ENCODE data around the gene DTD1.

DTD1 gene

GRCh38 chr20:18635380-18635779 is 47.5 kb downstream of the DTD1 start:
- no peaks in the 10 kb centered on the region for H3K36me3 ChIP-seq (ENCODE audit: control insufficient read depth, low read length)
- H3F3A ChIP-seq (ENCODE audit: control insufficient read depth, insufficient read depth): no peaks in the 10 kb centered on the region
- no peaks in the 10 kb centered on the region for H3K9me3 ChIP-seq (ENCODE audit: control insufficient read depth, insufficient read depth, low read length)
- H3K79me2 ChIP-seq (ENCODE audit: control insufficient read depth, low read length): no peaks in the 10 kb centered on the region
- H3K9me2 ChIP-seq (replicated peaks; ENCODE audit: control insufficient read depth, low read length): no peaks in the 10 kb centered on the region
- TF ChIP-seq, protein P1, sequence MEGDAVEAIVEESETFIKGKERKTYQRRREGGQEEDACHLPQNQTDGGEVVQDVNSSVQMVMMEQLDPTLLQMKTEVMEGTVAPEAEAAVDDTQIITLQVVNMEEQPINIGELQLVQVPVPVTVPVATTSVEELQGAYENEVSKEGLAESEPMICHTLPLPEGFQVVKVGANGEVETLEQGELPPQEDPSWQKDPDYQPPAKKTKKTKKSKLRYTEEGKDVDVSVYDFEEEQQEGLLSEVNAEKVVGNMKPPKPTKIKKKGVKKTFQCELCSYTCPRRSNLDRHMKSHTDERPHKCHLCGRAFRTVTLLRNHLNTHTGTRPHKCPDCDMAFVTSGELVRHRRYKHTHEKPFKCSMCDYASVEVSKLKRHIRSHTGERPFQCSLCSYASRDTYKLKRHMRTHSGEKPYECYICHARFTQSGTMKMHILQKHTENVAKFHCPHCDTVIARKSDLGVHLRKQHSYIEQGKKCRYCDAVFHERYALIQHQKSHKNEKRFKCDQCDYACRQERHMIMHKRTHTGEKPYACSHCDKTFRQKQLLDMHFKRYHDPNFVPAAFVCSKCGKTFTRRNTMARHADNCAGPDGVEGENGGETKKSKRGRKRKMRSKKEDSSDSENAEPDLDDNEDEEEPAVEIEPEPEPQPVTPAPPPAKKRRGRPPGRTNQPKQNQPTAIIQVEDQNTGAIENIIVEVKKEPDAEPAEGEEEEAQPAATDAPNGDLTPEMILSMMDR (IDR thresholded peaks at IDR 0.05; ENCODE audit: low read depth, low read length, poor library complexity, severe bottlenecking): no peak
- TF ChIP-seq EZH2phosphoT487 (IDR thresholded peaks at IDR 0.05; ENCODE audit: borderline replicate concordance, low read length): no peak
- no peaks in the 10 kb centered on the region for H4K20me1 ChIP-seq (ENCODE audit: control insufficient read depth, insufficient read depth, low read depth, low read length)
- no peaks in the 10 kb centered on the region for H3K27me3 ChIP-seq (ENCODE audit: control insufficient read depth, low read length)
- H3K4me1 ChIP-seq (ENCODE audit: control insufficient read depth, low read length): no peaks in the 10 kb centered on the region
- no peak overlapping the region for H3K27ac ChIP-seq (ENCODE audit: low read depth, low read length)
- H3K4me2 ChIP-seq (ENCODE audit: low read length): no peak overlapping the region
- H3K4me3 ChIP-seq (ENCODE audit: low read length): no peak overlapping the region

DNA sequence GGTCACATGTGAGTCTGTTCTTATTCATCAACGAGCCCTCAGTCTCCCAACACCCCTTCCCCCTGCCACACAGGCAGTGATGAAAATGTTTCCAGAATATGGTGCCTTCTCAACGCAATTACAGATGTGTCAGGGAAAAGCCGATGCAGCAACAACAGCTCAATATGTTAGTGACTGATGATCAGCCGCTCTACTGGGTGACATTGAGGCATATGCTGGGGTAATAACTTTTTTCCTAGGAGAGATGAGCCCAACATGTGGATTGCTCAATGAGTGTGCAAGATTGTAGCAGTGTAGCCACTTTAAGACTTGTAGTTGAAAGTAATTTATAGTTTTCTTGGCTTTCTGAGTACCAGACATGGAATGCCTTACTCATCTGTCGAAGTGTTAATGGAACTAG is 49.4 kb downstream of the DTD1 start:
- H3K4me2 ChIP-seq (ENCODE audit: low read length): no peak overlapping the region

GRCh38 chr20:18638768-18639167 is 50.9 kb downstream of the DTD1 start:
- H3K9me2 ChIP-seq (replicated peaks; ENCODE audit: control insufficient read depth, low read length): no peaks in the 10 kb centered on the region
- no peaks in the 10 kb centered on the region for H3K27me3 ChIP-seq (ENCODE audit: control insufficient read depth, low read length)
- no peak overlapping the region for H3K27ac ChIP-seq (ENCODE audit: low read depth, low read length)
- no peaks in the 10 kb centered on the region for H3K9me3 ChIP-seq (ENCODE audit: control insufficient read depth, insufficient read depth, low read length)
- no peaks in the 10 kb centered on the region for H3K4me1 ChIP-seq (ENCODE audit: control insufficient read depth, low read length)
- no peaks in the 10 kb centered on the region for H4K20me1 ChIP-seq (ENCODE audit: control insufficient read depth, insufficient read depth, low read depth, low read length)
- no peaks in the 10 kb centered on the region for H3K79me2 ChIP-seq (ENCODE audit: control insufficient read depth, low read length)
- H3F3A ChIP-seq (ENCODE audit: control insufficient read depth, insufficient read depth): no peaks in the 10 kb centered on the region
- no peaks in the 10 kb centered on the region for H3K36me3 ChIP-seq (ENCODE audit: control insufficient read depth, low read length)
- H3K4me2 ChIP-seq (ENCODE audit: low read length): no peak overlapping the region
- TF ChIP-seq, protein P1 (IDR thresholded peaks at IDR 0.05; ENCODE audit: low read depth, low read length, poor library complexity, severe bottlenecking): no peak
- no peak for TF ChIP-seq EZH2phosphoT487 (IDR thresholded peaks at IDR 0.05; ENCODE audit: borderline replicate concordance, low read length)
- no peak overlapping the region for H3K4me3 ChIP-seq (ENCODE audit: low read length)

More for the DNA sequence above, 49.4 kb downstream of the DTD1 start:
- TF ChIP-seq, protein P1 (IDR thresholded peaks at IDR 0.05; ENCODE audit: low read depth, low read length, poor library complexity, severe bottlenecking): no peak
- no peak for TF ChIP-seq EZH2phosphoT487 (IDR thresholded peaks at IDR 0.05; ENCODE audit: borderline replicate concordance, low read length)
- Histone ChIP-seq H3K9me3 (ENCODE audit: control insufficient read depth, insufficient read depth, low read length) (no peaks in the 10 kb centered on the region), H3K4me3 (ENCODE audit: low read length) (no peak overlapping the region), H3K4me1 (ENCODE audit: control insufficient read depth, low read length) (no peaks in the 10 kb centered on the region), H4K20me1 (ENCODE audit: control insufficient read depth, insufficient read depth, low read depth, low read length) (no peaks in the 10 kb centered on the region), H3K79me2 (ENCODE audit: control insufficient read depth, low read length) (no peaks in the 10 kb centered on the region), H3K27ac (ENCODE audit: low read depth, low read length) (no peak overlapping the region), H3K9me2 (replicated peaks; ENCODE audit: control insufficient read depth, low read length) (no peaks in the 10 kb centered on the region), H3K27me3 (ENCODE audit: control insufficient read depth, low read length) (no peaks in the 10 kb centered on the region), H3F3A (ENCODE audit: control insufficient read depth, insufficient read depth) (no peaks in the 10 kb centered on the region), H3K36me3 (ENCODE audit: control insufficient read depth, low read length) (no peaks in the 10 kb centered on the region)

Data from DOHH2 (cell line).